ENCODE data around the gene EMCN.

EMCN gene

GRCh38 chr4:100517864-100518341 lies at the start of gene EMCN:
EMCN (minus strand) TSS chr4:100518022; CDS start chr4:100517914, 108 bp downstream.
- H3K9me3 ChIP-seq (ENCODE audit: insufficient read depth, low read length): no peaks in the 10 kb centered on the region
- DNase-seq (ENCODE audit: low read depth, low spot score): no peak
- no peaks in the 10 kb centered on the region for H3K36me3 ChIP-seq (ENCODE audit: insufficient read depth, insufficient read length, low read length)
- H3K27me3 ChIP-seq (ENCODE audit: insufficient read depth, insufficient read length): no peaks in the 10 kb centered on the region
- H3K9ac ChIP-seq (ENCODE audit: insufficient read length, low read depth): no peak within 1 kb of the TSS
- H3K4me1 ChIP-seq (ENCODE audit: insufficient read depth, insufficient read length): no peaks in the 10 kb centered on the region
- H3K4me3 ChIP-seq (ENCODE audit: insufficient read length, low read depth): no peak within 1 kb of the TSS
- no peak for TF ChIP-seq ZNF274 (IDR thresholded peaks at IDR 0.05; ENCODE audit: low read depth, low read length)
- no peak for TF ChIP-seq SUZ12 (IDR thresholded peaks at IDR 0.05; ENCODE audit: extremely low read depth, insufficient read depth, insufficient read length)
- TF ChIP-seq YY1 (IDR thresholded peaks at IDR 0.05; ENCODE audit: insufficient read depth, insufficient read length): no peak

- TF ChIP-seq ZNF274 (IDR thresholded peaks at IDR 0.05; ENCODE audit: low read depth, low read length): no peak
- TF ChIP-seq YY1 (IDR thresholded peaks at IDR 0.05; ENCODE audit: insufficient read depth, insufficient read length): no peak
- TF ChIP-seq SUZ12 (IDR thresholded peaks at IDR 0.05; ENCODE audit: extremely low read depth, insufficient read depth, insufficient read length): no peak
- no peaks in the 10 kb centered on the region for H3K9me3 ChIP-seq (ENCODE audit: insufficient read depth, low read length)
- H3K27me3 ChIP-seq (ENCODE audit: insufficient read depth, insufficient read length): no peaks in the 10 kb centered on the region
- no peaks in the 10 kb centered on the region for H3K4me1 ChIP-seq (ENCODE audit: insufficient read depth, insufficient read length)
- no peaks in the 10 kb centered on the region for H3K36me3 ChIP-seq (ENCODE audit: insufficient read depth, insufficient read length, low read length)
- no peak for DNase-seq (ENCODE audit: low read depth, low spot score)
- no peak overlapping the region for H3K4me3 ChIP-seq (ENCODE audit: insufficient read length, low read depth)
- no peak overlapping the region for H3K9ac ChIP-seq (ENCODE audit: insufficient read length, low read depth)
These were observed 48.6 kb upstream of the EMCN start for GRCh38 chr4:100566396-100566795.

GRCh38 chr4:100557306-100557705 lies 39.5 kb upstream of the EMCN start:
- no peak for TF ChIP-seq SUZ12 (IDR thresholded peaks at IDR 0.05; ENCODE audit: extremely low read depth, insufficient read depth, insufficient read length)
- TF ChIP-seq YY1 (IDR thresholded peaks at IDR 0.05; ENCODE audit: insufficient read depth, insufficient read length): no peak
- TF ChIP-seq ZNF274 (IDR thresholded peaks at IDR 0.05; ENCODE audit: low read depth, low read length): no peak
- H3K4me1 ChIP-seq (ENCODE audit: insufficient read depth, insufficient read length): no peaks in the 10 kb centered on the region
- no peak overlapping the region for H3K9ac ChIP-seq (ENCODE audit: insufficient read length, low read depth)
- H3K27me3 ChIP-seq (ENCODE audit: insufficient read depth, insufficient read length): no peaks in the 10 kb centered on the region
- no peaks in the 10 kb centered on the region for H3K9me3 ChIP-seq (ENCODE audit: insufficient read depth, low read length)
- no peaks in the 10 kb centered on the region for H3K36me3 ChIP-seq (ENCODE audit: insufficient read depth, insufficient read length, low read length)
- DNase-seq (ENCODE audit: low read depth, low spot score): no peak
- no peak overlapping the region for H3K4me3 ChIP-seq (ENCODE audit: insufficient read length, low read depth)

- no peak for TF ChIP-seq ZNF274 (IDR thresholded peaks at IDR 0.05; ENCODE audit: low read depth, low read length)
- no peak for TF ChIP-seq SUZ12 (IDR thresholded peaks at IDR 0.05; ENCODE audit: extremely low read depth, insufficient read depth, insufficient read length)
- no peak for TF ChIP-seq YY1 (IDR thresholded peaks at IDR 0.05; ENCODE audit: insufficient read depth, insufficient read length)
- H3K4me3 ChIP-seq (ENCODE audit: insufficient read length, low read depth): no peak overlapping the region
- H3K27me3 ChIP-seq (ENCODE audit: insufficient read depth, insufficient read length): no peaks in the 10 kb centered on the region
- H3K9me3 ChIP-seq (ENCODE audit: insufficient read depth, low read length): no peaks in the 10 kb centered on the region
- no peaks in the 10 kb centered on the region for H3K36me3 ChIP-seq (ENCODE audit: insufficient read depth, insufficient read length, low read length)
- no peak for DNase-seq (ENCODE audit: low read depth, low spot score)
- no peak overlapping the region for H3K9ac ChIP-seq (ENCODE audit: insufficient read length, low read depth)
- no peaks in the 10 kb centered on the region for H3K4me1 ChIP-seq (ENCODE audit: insufficient read depth, insufficient read length)
These were observed 38.0 kb upstream of the EMCN start for GRCh38 chr4:100555611-100556337.

- Histone ChIP-seq H3K9me3 (ENCODE audit: insufficient read depth, low read length) (no peaks in the 10 kb centered on the region), H3K4me3 (ENCODE audit: insufficient read length, low read depth) (no peak overlapping the region), H3K36me3 (ENCODE audit: insufficient read depth, insufficient read length, low read length) (no peaks in the 10 kb centered on the region), H3K4me1 (ENCODE audit: insufficient read depth, insufficient read length) (no peaks in the 10 kb centered on the region), H3K27me3 (ENCODE audit: insufficient read depth, insufficient read length) (no peaks in the 10 kb centered on the region), H3K9ac (ENCODE audit: insufficient read length, low read depth) (no peak overlapping the region)
- no peak for DNase-seq (ENCODE audit: low read depth, low spot score)
- TF ChIP-seq ZNF274 (IDR thresholded peaks at IDR 0.05; ENCODE audit: low read depth, low read length) (no peak), YY1 (IDR thresholded peaks at IDR 0.05; ENCODE audit: insufficient read depth, insufficient read length) (no peak), SUZ12 (IDR thresholded peaks at IDR 0.05; ENCODE audit: extremely low read depth, insufficient read depth, insufficient read length) (no peak)
These were observed 30.4 kb upstream of the EMCN start for GRCh38 chr4:100548200-100548560.

- TF ChIP-seq SUZ12 (IDR thresholded peaks at IDR 0.05; ENCODE audit: extremely low read depth, insufficient read depth, insufficient read length) (no peak), ZNF274 (IDR thresholded peaks at IDR 0.05; ENCODE audit: low read depth, low read length) (no peak), YY1 (IDR thresholded peaks at IDR 0.05; ENCODE audit: insufficient read depth, insufficient read length) (no peak)
These were observed 29.8 kb upstream of the EMCN start for GRCh38 chr4:100547541-100548199.

GRCh38 chr4:100545427-100545826 lies 27.6 kb upstream of the EMCN start:
- no peaks in the 10 kb centered on the region for H3K9me3 ChIP-seq (ENCODE audit: insufficient read depth, low read length)
- no peaks in the 10 kb centered on the region for H3K4me1 ChIP-seq (ENCODE audit: insufficient read depth, insufficient read length)
- H3K9ac ChIP-seq (ENCODE audit: insufficient read length, low read depth): no peak overlapping the region
- no peak overlapping the region for H3K4me3 ChIP-seq (ENCODE audit: insufficient read length, low read depth)
- TF ChIP-seq ZNF274 (IDR thresholded peaks at IDR 0.05; ENCODE audit: low read depth, low read length) (no peak), SUZ12 (IDR thresholded peaks at IDR 0.05; ENCODE audit: extremely low read depth, insufficient read depth, insufficient read length) (no peak), YY1 (IDR thresholded peaks at IDR 0.05; ENCODE audit: insufficient read depth, insufficient read length) (no peak)
- no peak for DNase-seq (ENCODE audit: low read depth, low spot score)
- no peaks in the 10 kb centered on the region for H3K36me3 ChIP-seq (ENCODE audit: insufficient read depth, insufficient read length, low read length)
- H3K27me3 ChIP-seq (ENCODE audit: insufficient read depth, insufficient read length): no peaks in the 10 kb centered on the region

More at GRCh38 chr4:100547541-100548199, 29.8 kb upstream of the EMCN start:
- Histone ChIP-seq H3K4me3 (ENCODE audit: insufficient read length, low read depth) (no peak overlapping the region), H3K36me3 (ENCODE audit: insufficient read depth, insufficient read length, low read length) (no peaks in the 10 kb centered on the region), H3K9me3 (ENCODE audit: insufficient read depth, low read length) (no peaks in the 10 kb centered on the region), H3K27me3 (ENCODE audit: insufficient read depth, insufficient read length) (no peaks in the 10 kb centered on the region), H3K9ac (ENCODE audit: insufficient read length, low read depth) (no peak overlapping the region), H3K4me1 (ENCODE audit: insufficient read depth, insufficient read length) (no peaks in the 10 kb centered on the region)
- peak; percentile 2 for DNase-seq (ENCODE audit: low read depth, low spot score)

Data from NT2/D1 (cell line).